Calu3 (cell line): ENCODE measurements around the gene ASAP2. TPM values are rescaled to one million over a fixed set of nuclear protein-coding genes. Genes with fewer than 3 reads are reported as not detected.

Source experiments
- Bru-seq: library from RNA; stranded (reverse); fragments of 400-500 nt; gene quantifications from one replicate; lab custom pipeline; 2021; lab: Mats Ljungman, UMichigan
- BruChase-seq, 2 experiments: library from RNA; stranded (reverse); fragments of 400-500 nt; gene quantifications; one replicate each; lab custom pipeline; 2021; lab: Mats Ljungman, UMichigan
- BruUV-seq: library from RNA; stranded (reverse); fragments of 400-500 nt; replicated peaks from 2 replicates; lab custom pipeline; 2021; lab: Mats Ljungman, UMichigan
- CTCF ChIA-PET: fragments of 300-600 bp; sonication (Branson Sonifier 250); formaldehyde crosslinking; loops from one replicate; lab custom pipeline; 2022; ENCODE audit warnings: antibody characterized with exemption; lab: Charles Lee
- DNase-seq: peaks from one replicate; pipeline ENCODE4 v3.0.0; 2022
- H3K27ac Mint-ChIP-seq: one replicate; pipeline ENCODE4 v1.8.0; 2022; ENCODE audit warnings: mixed read lengths; ENCODE audit not compliant: unreplicated experiment
- H3K27me3 Mint-ChIP-seq: one replicate; pipeline ENCODE4 v1.8.0; 2022; ENCODE audit warnings: mixed read lengths; ENCODE audit not compliant: unreplicated experiment
- H3K36me3 Mint-ChIP-seq: one replicate; pipeline ENCODE4 v1.8.0; 2022; ENCODE audit warnings: mild to moderate bottlenecking, moderate library complexity, mixed read lengths; ENCODE audit not compliant: insufficient read depth, unreplicated experiment
- H3K4me1 Mint-ChIP-seq: one replicate; pipeline ENCODE4 v1.8.0; 2022; ENCODE audit warnings: mild to moderate bottlenecking, low read depth, mixed read lengths; ENCODE audit not compliant: unreplicated experiment
- H3K4me3 Mint-ChIP-seq: one replicate; pipeline ENCODE4 v1.8.0; 2022; ENCODE audit warnings: mild to moderate bottlenecking, low read depth, moderate library complexity, mixed read lengths; ENCODE audit not compliant: unreplicated experiment
- H3K9me3 Mint-ChIP-seq: one replicate; pipeline ENCODE4 v1.8.0; 2022; ENCODE audit warnings: low read depth, mixed read lengths; ENCODE audit not compliant: unreplicated experiment
- intact Hi-C: fragments of 100-400 bp; cut with micrococcal nuclease; formaldehyde crosslinking; loops from one replicate; pipeline ENCODE4 v1.10.0; 2022; ENCODE audit not compliant: unreplicated experiment
- long read RNA-seq: library from polyadenylated mRNA; stranded (forward); transcript quantifications from one replicate; pipeline ENCODE4 v2.0.0, GENCODE V29; 2022
- total RNA-seq: library from RNA; stranded (reverse); gene quantifications from 2 replicates; pipeline ENCODE4 v1.2.3, GENCODE V29; 2022
- TF ChIP-seq, protein P1 (sequence below): fragments of 200-600 bp; IDR thresholded peaks from one replicate; pipeline ENCODE4 v1.8.0; 2022; ENCODE audit warnings: antibody characterized with exemption; ENCODE audit not compliant: unreplicated experiment

Gene ASAP2
- total RNA-seq: 75.1 and 78.6 TPM in 2 replicates
- Bru-seq, nascent RNA: percentile 94 among the genes with signal in this experiment
- percentile 89 among the genes with signal in this experiment for BruChase-seq, experiment 1, labeled RNA remaining after a 6-hour chase
- BruChase-seq, experiment 2, labeled RNA remaining after a 2-hour chase: percentile 88 among the genes with signal in this experiment
- long read RNA-seq, full-length matches to known transcripts: 13 of 43 reads
- long read RNA-seq, partial matches to known transcripts: 23 of 43 reads
- long read RNA-seq, other reads (novel, unspliced or antisense): 7 of 43 reads

DNA sequence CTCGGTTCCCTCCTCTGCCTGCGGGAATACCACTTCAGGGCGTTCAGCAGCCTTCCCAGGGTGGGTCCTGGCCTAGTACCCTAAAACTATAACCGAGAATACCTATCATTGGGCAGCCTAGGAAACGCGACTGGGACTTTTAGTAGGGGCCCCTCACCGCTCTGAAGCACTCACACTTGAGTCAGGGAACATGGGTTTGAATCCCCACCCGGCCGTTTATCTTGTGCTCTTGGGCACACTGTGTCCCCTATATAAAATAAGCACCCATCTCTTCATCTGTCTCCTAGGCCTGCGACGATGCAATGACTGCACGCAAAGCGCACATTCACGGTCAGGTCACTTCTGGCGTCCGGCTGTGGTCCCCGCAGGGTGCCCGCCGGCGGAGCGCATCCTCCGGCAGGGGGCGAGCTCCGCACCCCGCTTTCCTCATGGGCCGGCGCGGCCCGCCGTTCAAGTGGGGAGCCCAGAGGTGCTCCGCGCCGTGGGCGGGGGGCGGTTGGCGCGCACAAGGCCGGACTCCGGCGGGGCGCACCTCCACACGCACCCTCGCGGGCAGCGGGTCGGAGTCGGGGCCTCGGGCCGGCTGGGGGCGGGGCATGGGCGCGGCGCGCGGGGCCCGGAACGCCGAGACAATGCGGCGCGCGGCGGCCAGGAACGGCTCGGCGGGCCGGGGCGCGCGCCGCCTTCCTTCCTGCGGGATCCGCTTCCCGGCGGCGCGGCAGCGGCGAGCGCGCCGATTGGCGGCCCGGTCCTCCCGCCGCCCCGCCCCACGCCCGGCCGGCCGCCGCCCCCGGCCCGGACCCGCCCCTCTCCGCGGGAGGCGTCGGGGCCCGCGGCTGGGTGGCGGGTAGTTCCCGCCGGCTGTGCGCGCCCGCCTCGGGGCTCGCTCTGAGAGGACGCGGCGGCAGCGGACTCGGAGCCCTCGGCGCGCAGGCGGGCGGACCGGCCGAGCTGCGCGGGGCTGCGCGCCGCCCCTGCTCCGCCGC, at the start of gene ASAP2:
TSS of gene ASAP2 (plus strand) at position 850 of the 986 bp plus-strand sequence. CDS start 293 bp downstream, outside the sequence.
- H3K27ac Mint-ChIP-seq: peak within 1 kb of the TSS; percentile 84
- H3K4me1 Mint-ChIP-seq: peaks cover 39% of the 10 kb centered on the region
- DNase-seq: peak; percentile 84
- H3K4me3 Mint-ChIP-seq: peak within 1 kb of the TSS; percentile 95
- CTCF ChIA-PET: interaction anchor here (0.7 to 3.1 kb wide), 6 partner anchors 27 to 140 kb away, joined by 3 to 13 read pairs (median 6); no protein-coding TSS in a partner anchor
- H3K27me3 Mint-ChIP-seq: no peaks in the 10 kb centered on the region
- TF ChIP-seq, protein P1, sequence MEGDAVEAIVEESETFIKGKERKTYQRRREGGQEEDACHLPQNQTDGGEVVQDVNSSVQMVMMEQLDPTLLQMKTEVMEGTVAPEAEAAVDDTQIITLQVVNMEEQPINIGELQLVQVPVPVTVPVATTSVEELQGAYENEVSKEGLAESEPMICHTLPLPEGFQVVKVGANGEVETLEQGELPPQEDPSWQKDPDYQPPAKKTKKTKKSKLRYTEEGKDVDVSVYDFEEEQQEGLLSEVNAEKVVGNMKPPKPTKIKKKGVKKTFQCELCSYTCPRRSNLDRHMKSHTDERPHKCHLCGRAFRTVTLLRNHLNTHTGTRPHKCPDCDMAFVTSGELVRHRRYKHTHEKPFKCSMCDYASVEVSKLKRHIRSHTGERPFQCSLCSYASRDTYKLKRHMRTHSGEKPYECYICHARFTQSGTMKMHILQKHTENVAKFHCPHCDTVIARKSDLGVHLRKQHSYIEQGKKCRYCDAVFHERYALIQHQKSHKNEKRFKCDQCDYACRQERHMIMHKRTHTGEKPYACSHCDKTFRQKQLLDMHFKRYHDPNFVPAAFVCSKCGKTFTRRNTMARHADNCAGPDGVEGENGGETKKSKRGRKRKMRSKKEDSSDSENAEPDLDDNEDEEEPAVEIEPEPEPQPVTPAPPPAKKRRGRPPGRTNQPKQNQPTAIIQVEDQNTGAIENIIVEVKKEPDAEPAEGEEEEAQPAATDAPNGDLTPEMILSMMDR: peak; percentile 81
- H3K36me3 Mint-ChIP-seq: peaks cover 49% of the 10 kb centered on the region
- no TSS peak for BruUV-seq
- no peaks in the 10 kb centered on the region for H3K9me3 Mint-ChIP-seq
- intact Hi-C loops: loop anchor here (1.0 to 5.0 kb wide), 4 partner anchors 27 to 127 kb away; no protein-coding TSS in a partner anchor

DNA sequence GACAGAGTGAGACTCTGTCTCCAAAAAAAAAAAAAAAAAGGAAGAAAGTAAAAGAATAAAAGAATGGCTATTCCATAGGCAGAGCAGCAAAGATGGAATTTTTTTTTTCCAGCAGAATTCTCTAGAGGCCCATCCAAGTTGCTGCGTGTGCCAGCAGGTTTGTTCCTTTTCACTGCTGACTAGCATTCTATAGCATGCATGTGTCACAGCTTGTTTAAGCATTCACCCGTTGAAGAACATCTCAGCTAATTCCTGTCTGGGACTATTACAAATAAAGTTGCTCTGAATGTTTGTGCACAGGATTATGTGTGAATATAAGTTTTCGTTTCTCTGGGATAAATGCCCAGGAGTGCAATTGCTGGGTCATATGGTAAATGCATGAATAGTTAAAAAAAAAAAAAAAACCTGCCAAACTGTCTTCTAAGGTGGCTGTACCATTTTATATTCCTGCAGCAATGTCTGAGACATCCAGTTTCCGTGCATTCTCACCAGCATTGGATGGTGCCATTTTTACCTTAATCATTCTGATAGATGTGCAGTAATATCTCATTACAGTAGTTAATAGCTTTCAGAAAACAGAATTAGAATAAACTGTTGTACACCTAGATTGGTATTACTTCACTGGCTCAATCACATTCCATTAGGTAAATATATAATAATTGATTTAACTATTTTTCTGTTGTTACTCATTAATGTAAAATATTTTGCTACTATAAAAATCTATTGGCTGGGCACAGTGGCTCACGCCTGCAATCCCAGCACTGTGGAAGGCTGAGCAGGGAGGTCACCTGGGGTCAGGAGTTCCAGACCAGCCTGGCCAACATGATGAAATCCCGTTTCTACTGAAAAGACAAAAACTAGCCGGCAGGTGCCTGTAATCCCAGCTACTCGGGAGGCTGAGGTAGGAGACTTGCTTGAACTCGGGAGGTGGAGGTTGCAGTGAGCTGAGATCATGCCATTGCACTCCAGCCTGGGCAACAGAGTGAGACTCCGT, 47.5 kb upstream of the ASAP2 start:
- intact Hi-C loops: no loop called here
- no peak overlapping the region for H3K27ac Mint-ChIP-seq
- H3K9me3 Mint-ChIP-seq: no peaks in the 10 kb centered on the region
- no TSS peak for BruUV-seq
- TF ChIP-seq, protein P1: no peak
- no peak for DNase-seq
- no peaks in the 10 kb centered on the region for H3K27me3 Mint-ChIP-seq
- H3K4me1 Mint-ChIP-seq: no peaks in the 10 kb centered on the region
- H3K4me3 Mint-ChIP-seq: no peak overlapping the region
- CTCF ChIA-PET: no interaction called here
- no peaks in the 10 kb centered on the region for H3K36me3 Mint-ChIP-seq

GRCh38 chr2:9160732-9161131, 45.9 kb upstream of the ASAP2 start:
- peaks cover 7% of the 10 kb centered on the region for H3K4me1 Mint-ChIP-seq
- CTCF ChIA-PET: no interaction called here
- TF ChIP-seq, protein P1: no peak
- H3K27ac Mint-ChIP-seq: no peak overlapping the region
- intact Hi-C loops: no loop called here
- BruUV-seq: no TSS peak
- H3K36me3 Mint-ChIP-seq: no peaks in the 10 kb centered on the region
- no peak overlapping the region for H3K4me3 Mint-ChIP-seq
- H3K9me3 Mint-ChIP-seq: no peaks in the 10 kb centered on the region
- no peak for DNase-seq
- no peaks in the 10 kb centered on the region for H3K27me3 Mint-ChIP-seq
